Right cardiac atrium (tissue), 5 donors: ENCODE results near the gene MRPL23. TPM values are rescaled to one million over a fixed set of nuclear protein-coding genes. Genes with fewer than 3 reads are reported as not detected.

Experiments
- ATAC-seq, 2 donors: fragments of 200-7000 bp; cut with Tn5 transposase; one replicate each; pipeline versions ENCODE4 v1.8.0 to v1.9.1; 2020; ENCODE audit warnings: moderate library complexity in 2 of 2, mild to moderate bottlenecking in 1 of 2
- DNase-seq, 3 donors: peaks; one replicate each; pipeline ENCODE4 v3.0.0-alpha.2; 2020
- H3K27ac ChIP-seq: one replicate; pipeline ENCODE4 v1.5.1; 2013; ENCODE audit warnings: mild to moderate bottlenecking, low read length, control low read depth, moderate library complexity
- H3K27me3 ChIP-seq: one replicate; pipeline ENCODE4 v1.6.1; 2013; ENCODE audit not compliant: control insufficient read depth, insufficient read depth
- H3K4me1 ChIP-seq: one replicate; pipeline ENCODE4 v1.6.1; 2013; ENCODE audit warnings: low read length; ENCODE audit not compliant: control insufficient read depth, insufficient read depth
- H3K4me3 ChIP-seq: one replicate; pipeline ENCODE4 v1.5.1; 2013; ENCODE audit warnings: low read length, control low read depth
- H3K9me3 ChIP-seq: one replicate; pipeline ENCODE4 v1.6.1; 2013; ENCODE audit warnings: low read length; ENCODE audit not compliant: control insufficient read depth
- WGBS: extraction: QIAGEN DNeasy Blood & Tissue Kit; methylation state at CpG from one replicate; pipeline ENCODE4 v1.1.7; 2013; 5-methylcytosine and 5-hydroxymethylcytosine counted together
- intact Hi-C, 4 donors: fragments of 100-400 bp; cut with DNase I; formaldehyde crosslinking; loops; one replicate each; pipeline versions ENCODE4 v1.11.0 to v1.14.0; 2022 to 2023
- polyA plus RNA-seq: library from polyadenylated mRNA; stranded (reverse); fragments of 200-250 nt; gene quantifications from one replicate; pipeline ENCODE4 v1.2.3, GENCODE V29; 2013
- total RNA-seq, 4 donors: library from RNA; stranded (reverse); fragmentation: NEBNext Ultra II Directional; extraction: Animal tissue kit (Norgen Biotek cat#: 25700); gene quantifications; one replicate each; pipeline ENCODE4 v1.2.1, GENCODE V29; 2021
- donor health status: healthy with polysubstance abuse.
- donor health status: DM: no; HTN: yes; CAD: no.
- donor health status: DM: no; HTN: no; CAD: no.
- donor health status: DM: no; HTN: yes; CAD: no; lungs with severe emphysema.
- donor health status: DM: yes; HTN: yes; CAD: no.

Gene MRPL23
- total and polyA plus RNA-seq, 5 donors: 47.1 to 108 (median 77.1) TPM

DNA sequence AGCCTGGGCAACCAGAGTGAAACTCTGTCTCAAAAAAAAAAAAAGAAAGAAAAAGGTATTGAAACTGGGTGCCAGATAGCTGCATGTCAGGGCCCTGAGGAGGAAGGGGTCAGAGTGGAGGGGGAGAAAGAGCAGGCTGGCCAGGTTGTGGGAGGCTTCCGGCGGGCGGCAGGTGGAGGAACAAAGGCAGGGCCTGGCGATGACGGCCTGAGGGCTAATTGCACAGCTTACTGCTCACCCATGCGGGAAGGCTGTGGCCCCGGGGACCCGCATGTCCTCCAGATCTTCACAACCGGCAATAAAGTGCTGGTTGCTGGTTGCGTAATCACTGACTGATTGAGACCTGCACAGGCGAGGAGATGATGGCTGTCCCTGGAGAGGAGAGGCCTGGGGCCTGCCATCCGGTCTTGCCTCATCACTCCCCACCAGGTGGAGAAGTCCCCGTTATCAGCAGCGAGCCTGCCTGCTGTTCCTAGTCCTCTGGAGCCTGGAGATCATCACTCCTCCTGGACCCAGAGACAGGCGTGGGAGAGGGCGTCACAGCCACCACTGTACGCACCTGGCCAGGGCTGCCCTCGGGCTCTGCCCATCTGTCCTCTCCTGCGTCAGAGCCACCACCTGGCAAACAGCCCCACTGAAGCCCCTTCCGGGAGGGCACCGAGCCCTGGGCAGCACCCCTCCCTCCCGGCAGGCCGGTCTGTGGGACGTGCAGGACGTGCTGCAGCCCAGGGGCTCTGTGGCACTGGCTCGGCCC is 31.8 kb downstream of the MRPL23 start:
- DNase-seq: peak in 2 of 3 donors; percentile 9 to 29
- intact Hi-C loops: no loop called here
- ATAC-seq: no peak
- Histone ChIP-seq H3K4me3 (no peak overlapping the region), H3K9me3 (no peaks in the 10 kb centered on the region), H3K27me3 (no peaks in the 10 kb centered on the region), H3K4me1 (no peaks in the 10 kb centered on the region), H3K27ac (no peak overlapping the region)
- WGBS: 88% methylated on average over 11 of the region's 26 CpGs

DNA sequence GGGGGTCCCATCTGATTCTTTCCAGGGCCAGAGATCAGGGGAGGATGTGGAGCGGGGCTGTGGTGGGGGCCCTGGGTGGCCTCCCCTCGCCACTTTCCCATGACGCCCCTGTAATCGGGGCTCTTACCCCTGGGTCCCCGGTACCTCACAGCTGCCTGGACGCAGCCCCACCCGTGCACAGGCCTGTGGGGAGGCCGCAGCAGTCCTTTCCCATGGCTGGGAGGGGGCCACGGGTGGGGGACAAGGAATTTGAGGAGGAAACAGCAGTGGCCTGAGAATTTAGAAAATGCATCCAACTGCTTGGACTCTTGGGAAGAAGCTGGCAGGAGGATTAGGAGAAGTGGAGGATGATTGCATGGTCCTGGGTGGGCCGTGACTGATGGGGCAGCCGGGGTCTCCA is 32.5 kb downstream of the MRPL23 start:
- Histone ChIP-seq H3K27ac (no peak overlapping the region), H3K9me3 (no peaks in the 10 kb centered on the region), H3K4me3 (no peak overlapping the region), H3K4me1 (no peaks in the 10 kb centered on the region), H3K27me3 (no peaks in the 10 kb centered on the region)
- intact Hi-C loops: no loop called here
- peak in 1 of 3 donors; percentile 11 for DNase-seq
- ATAC-seq: no peak
- 74% methylated on average over 3 of the region's 11 CpGs for WGBS

DNA sequence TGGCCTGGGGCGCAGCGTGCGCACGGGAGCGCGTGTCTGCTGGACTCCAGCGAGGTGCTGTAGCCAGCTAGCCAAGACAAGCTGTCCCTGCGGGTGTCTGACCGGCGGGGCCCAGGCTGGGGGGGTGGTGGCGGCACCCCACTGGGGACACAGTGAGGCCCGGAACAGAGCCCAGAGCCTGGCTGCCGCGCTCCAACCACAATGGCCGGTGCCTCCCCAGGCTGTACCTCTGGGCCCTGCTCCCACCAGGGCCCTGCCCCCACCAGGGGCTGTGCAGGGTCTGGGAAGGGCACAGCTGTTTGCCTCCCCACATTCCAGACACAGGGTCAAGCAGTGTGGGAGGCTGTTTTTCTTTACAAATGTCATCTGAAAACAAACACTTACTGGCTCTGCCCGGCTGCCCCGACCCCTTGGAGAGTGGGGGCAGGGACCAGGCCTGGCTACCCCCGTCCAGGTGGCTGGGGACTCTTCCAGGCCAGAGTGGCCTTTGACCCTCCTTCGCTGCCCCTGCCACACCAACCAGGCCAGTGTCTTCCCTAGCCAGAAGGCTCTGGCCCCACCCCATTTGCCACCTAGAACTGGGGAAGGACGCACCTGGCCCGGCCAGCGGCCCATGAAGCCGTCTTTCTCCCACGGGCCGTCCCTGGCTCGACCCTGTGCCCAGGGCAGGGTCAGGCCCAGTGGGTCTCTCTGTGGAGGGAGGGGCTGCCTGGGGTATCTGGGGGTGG is 35.9 kb downstream of the MRPL23 start:
- intact Hi-C loops: no loop called here
- WGBS: no CpG with 5 or more reads among the region's 26 CpGs
- no peaks in the 10 kb centered on the region for H3K4me1 ChIP-seq
- DNase-seq (no peak), ATAC-seq (no peak)
- H3K4me3 ChIP-seq: no peak overlapping the region
- no peaks in the 10 kb centered on the region for H3K27me3 ChIP-seq
- H3K9me3 ChIP-seq: no peaks in the 10 kb centered on the region
- no peak overlapping the region for H3K27ac ChIP-seq

DNA sequence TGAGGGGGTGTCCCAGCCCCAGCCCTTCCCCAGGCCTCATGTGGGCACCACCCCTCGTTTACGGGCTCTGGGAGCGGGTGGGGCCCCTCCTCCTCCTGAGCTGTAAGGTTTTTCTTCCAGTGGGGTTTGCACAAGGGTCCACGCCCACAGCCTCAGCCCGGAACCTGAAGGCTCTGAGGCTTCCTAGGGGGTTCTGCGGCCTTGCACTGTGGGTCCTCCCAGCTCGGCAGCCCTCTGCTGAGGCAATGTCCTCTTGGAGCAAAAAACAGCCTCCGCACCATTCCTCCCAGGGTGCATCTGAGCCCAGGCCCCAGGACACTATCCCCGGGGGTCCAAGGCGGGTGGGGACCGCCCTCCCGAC is 36.4 kb downstream of the MRPL23 start:
- 88% methylated on average over 10 of the region's 12 CpGs for whole genome bisulfite sequencing
- Histone ChIP-seq H3K4me1 (no peaks in the 10 kb centered on the region), H3K27ac (no peak overlapping the region), H3K9me3 (no peaks in the 10 kb centered on the region), H3K27me3 (no peaks in the 10 kb centered on the region), H3K4me3 (no peak overlapping the region)
- peak in 2 of 3 donors; percentile 16 to 39 for DNase-seq
- intact Hi-C loops: no loop called here
- no peak for ATAC-seq

DNA sequence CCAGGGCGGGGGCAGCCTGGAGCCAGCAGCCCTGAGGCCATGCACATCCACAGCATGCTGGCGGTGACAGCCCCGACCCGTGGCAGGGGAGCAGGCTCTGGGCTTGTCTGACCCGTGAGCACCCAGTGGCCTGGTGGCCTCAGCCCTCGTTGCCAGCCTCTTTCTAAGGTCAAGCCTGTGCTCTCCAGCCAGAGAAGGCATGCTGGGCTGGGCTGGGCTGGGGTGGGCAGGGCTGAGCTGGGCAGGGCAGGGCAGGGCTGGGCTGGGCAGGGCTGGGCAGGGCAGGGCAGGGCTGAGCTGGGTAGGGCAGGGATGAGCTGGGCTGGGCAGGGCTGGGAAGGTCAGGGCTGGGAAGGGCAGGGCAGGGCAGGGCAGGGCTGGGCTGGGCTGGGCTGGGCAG is 39.9 kb downstream of the MRPL23 start:
- ATAC-seq (no peak), DNase-seq (no peak)
- intact Hi-C loops: no loop called here
- H3K4me3 ChIP-seq: no peak overlapping the region
- H3K9me3 ChIP-seq: no peaks in the 10 kb centered on the region
- no peaks in the 10 kb centered on the region for H3K4me1 ChIP-seq
- H3K27ac ChIP-seq: no peak overlapping the region
- WGBS: no CpG with 5 or more reads among the region's 6 CpGs
- no peaks in the 10 kb centered on the region for H3K27me3 ChIP-seq

DNA sequence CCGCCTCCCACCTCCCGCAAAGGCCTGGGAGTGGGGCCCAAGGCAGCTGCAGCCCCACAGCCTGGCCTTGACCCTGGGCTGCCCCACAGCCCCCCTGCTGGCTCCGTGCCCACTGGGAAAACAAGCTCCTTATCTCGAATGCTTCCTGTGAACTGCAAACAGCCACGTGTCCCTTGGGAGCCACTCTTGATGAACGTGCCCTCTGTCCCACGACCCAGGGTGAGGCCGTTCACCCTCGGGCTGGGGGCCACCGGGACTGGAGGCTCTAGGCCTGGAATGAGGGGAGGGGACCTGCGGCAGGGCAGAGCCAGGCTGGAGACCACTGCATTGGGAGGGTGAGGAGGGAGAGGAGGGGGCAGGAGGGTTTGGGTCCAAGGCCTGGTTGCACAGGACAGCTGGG is 41.0 kb downstream of the MRPL23 start:
- H3K27ac ChIP-seq: no peak overlapping the region
- ATAC-seq (no peak), DNase-seq (no peak)
- H3K4me1 ChIP-seq: no peaks in the 10 kb centered on the region
- no peaks in the 10 kb centered on the region for H3K27me3 ChIP-seq
- no peaks in the 10 kb centered on the region for H3K9me3 ChIP-seq
- no CpG with 5 or more reads among the region's 11 CpGs for WGBS
- H3K4me3 ChIP-seq: no peak overlapping the region
- intact Hi-C loops: no loop called here

DNA sequence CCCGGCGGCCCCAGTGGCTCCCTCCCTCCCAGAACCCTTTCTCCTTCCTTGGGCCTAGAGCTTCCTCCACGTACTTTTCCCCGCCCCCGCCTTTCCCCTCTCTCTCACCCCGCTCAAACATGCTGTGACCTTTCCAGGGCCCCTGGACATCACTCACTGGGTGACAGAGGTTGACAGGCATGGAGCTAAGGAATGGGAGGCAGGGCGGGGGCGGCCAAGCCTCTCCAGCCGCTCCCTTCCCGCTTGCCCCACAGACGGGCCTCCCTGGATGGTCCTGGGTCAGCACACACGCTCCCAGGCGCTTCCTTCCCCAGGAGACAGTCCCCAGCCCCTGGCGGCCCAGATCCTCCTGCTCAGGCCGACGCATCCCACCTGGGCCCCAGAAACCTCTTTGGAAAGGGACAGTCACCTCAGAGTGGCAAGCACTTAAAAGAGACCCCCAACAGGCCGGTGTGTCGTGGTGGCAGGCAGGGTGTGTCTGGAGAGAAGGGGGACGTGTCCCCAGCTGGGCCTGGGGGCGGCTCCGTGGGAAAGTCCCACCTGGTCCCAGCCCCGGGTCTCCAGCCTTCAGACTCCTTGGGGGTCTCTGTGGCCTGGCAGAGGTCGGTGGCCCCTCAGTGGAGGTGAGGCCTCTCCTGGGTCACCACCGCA is 41.7 kb downstream of the MRPL23 start:
- intact Hi-C loops: no loop called here
- 77% methylated on average over 11 of the region's 24 CpGs for WGBS

GRCh38 chr11:1989953-1990352 is 42.8 kb downstream of the MRPL23 start:
- no peak for ATAC-seq
- Histone ChIP-seq H3K4me1 (no peaks in the 10 kb centered on the region), H3K9me3 (no peaks in the 10 kb centered on the region), H3K4me3 (no peak overlapping the region), H3K27ac (no peak overlapping the region), H3K27me3 (no peaks in the 10 kb centered on the region)
- intact Hi-C loops: no loop called here
- no CpG with 5 or more reads among the region's 15 CpGs for WGBS
- no peak for DNase-seq

More for the DNA sequence above, 41.7 kb downstream of the MRPL23 start:
- ATAC-seq (peak in 1 of 2 donors; percentile 31), DNase-seq (peak in 2 of 3 donors; percentile 43)
- Histone ChIP-seq H3K27me3 (no peaks in the 10 kb centered on the region), H3K4me3 (no peak overlapping the region), H3K27ac (no peak overlapping the region), H3K4me1 (no peaks in the 10 kb centered on the region), H3K9me3 (no peaks in the 10 kb centered on the region)

GRCh38 chr11:1990872-1991578 is 43.9 kb downstream of the MRPL23 start:
- Histone ChIP-seq H3K4me1 (no peaks in the 10 kb centered on the region), H3K27ac (no peak overlapping the region), H3K9me3 (no peaks in the 10 kb centered on the region), H3K4me3 (no peak overlapping the region), H3K27me3 (no peaks in the 10 kb centered on the region)
- no CpG with 5 or more reads among the region's 29 CpGs for WGBS
- ATAC-seq: peak; percentile 45 to 46
- no peak for DNase-seq
- intact Hi-C loops: no loop called here

- Histone ChIP-seq H3K27ac (no peak overlapping the region), H3K4me1 (no peaks in the 10 kb centered on the region), H3K27me3 (no peaks in the 10 kb centered on the region), H3K9me3 (no peaks in the 10 kb centered on the region), H3K4me3 (no peak overlapping the region)
- WGBS: 96% methylated on average over 14 of the region's 26 CpGs
- ATAC-seq (no peak), DNase-seq (peak; percentile 4 to 46 (median 5))
- intact Hi-C loops: no loop called here
Measured at GRCh38 chr11:1992111-1992510, 45.0 kb downstream of the MRPL23 start.

DNA sequence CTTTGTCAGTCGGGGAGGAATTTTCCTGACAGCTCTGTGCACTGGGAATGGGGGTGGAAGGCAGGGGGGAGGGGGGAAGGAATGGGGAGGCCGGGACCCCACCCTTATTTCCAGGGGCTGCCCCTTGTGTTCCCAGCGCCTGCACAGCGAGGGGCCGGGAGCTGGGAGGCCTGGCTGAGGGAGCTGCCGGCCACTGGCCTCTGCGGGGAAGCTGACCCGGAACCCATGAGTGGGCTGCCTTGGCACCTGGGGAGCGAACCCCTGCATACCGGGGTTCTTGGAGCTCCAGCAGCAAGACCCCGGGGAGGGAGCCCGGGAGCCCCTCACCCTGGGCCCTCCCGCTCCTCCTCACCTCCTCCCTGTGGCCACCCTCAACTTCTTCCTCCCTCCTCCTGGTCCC is 47.0 kb downstream of the MRPL23 start:
- H3K9me3 ChIP-seq: no peaks in the 10 kb centered on the region
- 59% methylated on average over 7 of the region's 13 CpGs for WGBS
- no peaks in the 10 kb centered on the region for H3K4me1 ChIP-seq
- H3K27me3 ChIP-seq: no peaks in the 10 kb centered on the region
- H3K27ac ChIP-seq: peak overlapping the region; percentile 52
- no peak for ATAC-seq
- H3K4me3 ChIP-seq: no peak overlapping the region
- intact Hi-C loops: no loop called here
- peak in 2 of 3 donors; percentile 1 to 51 for DNase-seq
